IMR-90 (cell line): ENCODE data around the gene MEGF9. TPM values are rescaled to one million over a fixed set of nuclear protein-coding genes. Genes with fewer than 3 reads are reported as not detected.

Experiments
- ATAC-seq: fragments of 200-7000 bp; cut with Tn5 transposase; 2 replicates; pipeline ENCODE4 v1.9.1; 2020; ENCODE audit warnings: low read depth, mild to moderate bottlenecking, moderate library complexity
- BruUV-seq: library from RNA; stranded (reverse); fragments of 400-500 nt; replicated peaks from 2 replicates; lab custom pipeline; 2021; lab: Mats Ljungman, UMichigan
- CTCF ChIA-PET: fragments of 300-600 bp; formaldehyde crosslinking; extraction: SDS; loops from one replicate; lab custom pipeline; 2021; ENCODE audit warnings: antibody characterized with exemption; lab: Yijun Ruan, JAX
- POLR2A ChIA-PET: fragments of 300-600 bp; sonication (Branson Sonifier 250); formaldehyde crosslinking; loops from one replicate; lab custom pipeline; 2022; ENCODE audit warnings: antibody characterized with exemption; ENCODE audit not compliant: unreplicated experiment; lab: Charles Lee
- DNase-seq: peaks from one replicate; pipeline ENCODE4 v3.0.0; 2013
- H2AFZ ChIP-seq: replicated peaks from 2 replicates; pipeline ENCODE3; 2013; ENCODE audit warnings: low read length, mild to moderate bottlenecking; ENCODE audit not compliant: poor library complexity
- H2AK5ac ChIP-seq: 2 replicates; pipeline ENCODE4 v1.6.1; 2013; ENCODE audit warnings: low read depth, low read length, inconsistent platforms
- H2AK9ac ChIP-seq: replicated peaks from 2 replicates; pipeline ENCODE3; 2013; ENCODE audit warnings: mild to moderate bottlenecking, low read depth, low read length, moderate library complexity; ENCODE audit not compliant: poor library complexity
- H2BK120ac ChIP-seq: 2 replicates; pipeline ENCODE4 v1.6.1; 2013; ENCODE audit warnings: low read depth, low read length, inconsistent platforms
- H2BK15ac ChIP-seq: 3 replicates; pipeline ENCODE4 v1.6.1; 2013; ENCODE audit warnings: low read depth, low read length, inconsistent platforms
- H2BK20ac ChIP-seq: 2 replicates; pipeline ENCODE4 v1.6.1; 2013; ENCODE audit warnings: low read depth, mild to moderate bottlenecking, inconsistent platforms, low read length, moderate library complexity
- H2BK5ac ChIP-seq: 2 replicates; pipeline ENCODE4 v1.6.1; 2013; ENCODE audit warnings: mild to moderate bottlenecking, low read depth, low read length, inconsistent platforms; ENCODE audit not compliant: poor library complexity, severe bottlenecking
- H3K14ac ChIP-seq: replicated peaks from 2 replicates; pipeline ENCODE4 v1.6.1; 2013; ENCODE audit warnings: low read depth, low read length, inconsistent platforms
- H3K18ac ChIP-seq: 2 replicates; pipeline ENCODE4 v1.6.1; 2013; ENCODE audit warnings: low read depth, low read length, control low read depth
- H3K23ac ChIP-seq: 2 replicates; pipeline ENCODE4 v1.6.1; 2013; ENCODE audit warnings: low read depth, low read length, inconsistent platforms
- H3K27ac ChIP-seq: 2 replicates; pipeline ENCODE4 v1.5.1; 2013; ENCODE audit warnings: mild to moderate bottlenecking, control low read depth, low read length; ENCODE audit not compliant: insufficient read depth
- H3K27me3 ChIP-seq: 2 replicates; pipeline ENCODE4 v1.6.1; 2013; ENCODE audit warnings: low read length; ENCODE audit not compliant: control insufficient read depth, insufficient read depth
- H3K36me3 ChIP-seq: 2 replicates; pipeline ENCODE4 v1.6.1; 2013; ENCODE audit warnings: low read length, mixed read lengths; ENCODE audit not compliant: control insufficient read depth, insufficient read depth
- H3K4ac ChIP-seq: 2 replicates; pipeline ENCODE4 v1.6.1; 2013; ENCODE audit warnings: low read depth, low read length, inconsistent platforms
- H3K4me1 ChIP-seq: 2 replicates; pipeline ENCODE4 v1.6.1; 2013; ENCODE audit warnings: low read length, mixed read lengths; ENCODE audit not compliant: control insufficient read depth, insufficient read depth
- H3K4me2 ChIP-seq: 2 replicates; pipeline ENCODE4 v1.6.1; 2013; ENCODE audit warnings: low read depth, mild to moderate bottlenecking, control low read depth, low read length, moderate library complexity
- H3K4me3 ChIP-seq: 2 replicates; pipeline ENCODE4 v1.5.1; 2013; ENCODE audit warnings: low read depth, mild to moderate bottlenecking, control low read depth, low read length, moderate library complexity; ENCODE audit not compliant: insufficient read depth
- H3K56ac ChIP-seq: 2 replicates; pipeline ENCODE4 v1.6.1; 2013; ENCODE audit warnings: low read length, inconsistent platforms; ENCODE audit not compliant: insufficient read depth; ENCODE audit errors: extremely low read depth
- H3K79me1 ChIP-seq, 2 experiments: 2 replicates each; pipeline ENCODE4 v1.6.1; 2013; ENCODE audit warnings: low read length in 2 of 2, inconsistent platforms in 1 of 2, low read depth in 1 of 2
- H3K9ac ChIP-seq: 2 replicates; pipeline ENCODE4 v1.6.1; 2013; ENCODE audit warnings: low read depth, low read length, control low read depth
- H3K9me1 ChIP-seq: 2 replicates; pipeline ENCODE4 v1.6.1; 2013; ENCODE audit warnings: low read length, inconsistent platforms; ENCODE audit not compliant: insufficient read depth
- H3K9me3 ChIP-seq: 2 replicates; pipeline ENCODE4 v1.6.1; 2013; ENCODE audit warnings: low read length; ENCODE audit not compliant: control insufficient read depth, insufficient read depth
- H4K20me1 ChIP-seq: 2 replicates; pipeline ENCODE4 v1.6.1; 2013; ENCODE audit warnings: low read length, inconsistent platforms; ENCODE audit not compliant: insufficient read depth
- H4K5ac ChIP-seq: 2 replicates; pipeline ENCODE4 v1.6.1; 2013; ENCODE audit warnings: mild to moderate bottlenecking, low read depth, low read length, control low read depth
- H4K8ac ChIP-seq, 2 experiments: 2 replicates each; pipeline ENCODE4 v1.6.1; 2013; ENCODE audit warnings: low read depth in 2 of 2, low read length in 2 of 2, control low read depth in 1 of 2, inconsistent platforms in 1 of 2
- H4K91ac ChIP-seq: 2 replicates; pipeline ENCODE4 v1.6.1; 2013; ENCODE audit warnings: low read depth, low read length, inconsistent platforms; ENCODE audit not compliant: insufficient read depth
- BHLHE40 ChIP-seq: fragments of 150-350 bp; IDR thresholded peaks from 2 replicates; pipeline ENCODE4 v1.6.1; 2016; ENCODE audit warnings: mild to moderate bottlenecking, low read depth, low read length
- CEBPB ChIP-seq: IDR thresholded peaks from 2 replicates; pipeline ENCODE4 v1.6.1; 2012; ENCODE audit warnings: low read depth, low read length, improper control_type of control experiment
- CHD1 ChIP-seq: IDR thresholded peaks from 2 replicates; pipeline ENCODE4 v1.6.1; 2012; ENCODE audit warnings: low read depth, low read length, improper control_type of control experiment
- CTCF ChIP-seq: conservative IDR thresholded peaks from 2 replicates; pipeline ENCODE4 v1.5.1; 2012; ENCODE audit warnings: mild to moderate bottlenecking, low read depth, low read length, improper control_type of control experiment
- ELK1 ChIP-seq: fragments of 150-350 bp; IDR thresholded peaks from 2 replicates; pipeline ENCODE4 v1.6.1; 2016; ENCODE audit warnings: low read depth, mild to moderate bottlenecking, low read length, moderate library complexity, borderline replicate concordance
- FOS ChIP-seq: fragments of 150-350 bp; IDR thresholded peaks from 2 replicates; pipeline ENCODE4 v1.6.1; 2016; ENCODE audit warnings: low read depth, low read length
- MAFK ChIP-seq: IDR thresholded peaks from 2 replicates; pipeline ENCODE4 v1.6.1; 2012; ENCODE audit warnings: low read depth, low read length, improper control_type of control experiment
- MAZ ChIP-seq: IDR thresholded peaks from 2 replicates; pipeline ENCODE4 v1.6.1; 2012; ENCODE audit warnings: low read depth, mild to moderate bottlenecking, low read length, improper control_type of control experiment, moderate library complexity, borderline replicate concordance
- MXI1 ChIP-seq: IDR thresholded peaks from 2 replicates; pipeline ENCODE4 v1.6.1; 2012; ENCODE audit warnings: low read depth, mild to moderate bottlenecking, low read length, moderate library complexity, borderline replicate concordance
- NFE2L2 ChIP-seq: fragments of 150-350 bp; IDR thresholded peaks from 2 replicates; pipeline ENCODE4 v1.6.1; 2016; ENCODE audit warnings: low read depth, mild to moderate bottlenecking, low read length
- POLR2A ChIP-seq: IDR thresholded peaks from 2 replicates; pipeline ENCODE4 v1.6.1; 2012; ENCODE audit warnings: mild to moderate bottlenecking, low read depth, low read length
- RAD21 ChIP-seq: IDR thresholded peaks from 2 replicates; pipeline ENCODE4 v1.6.1; 2012; ENCODE audit warnings: low read length, improper control_type of control experiment
- RFX5 ChIP-seq: IDR thresholded peaks from 2 replicates; pipeline ENCODE4 v1.8.0; 2012; ENCODE audit warnings: low read depth, mild to moderate bottlenecking, low read length, moderate library complexity
- SMC3 ChIP-seq: fragments of 150-350 bp; IDR thresholded peaks from 2 replicates; pipeline ENCODE4 v1.6.1; 2016; ENCODE audit warnings: low read depth, mild to moderate bottlenecking, antibody characterized with exemption, low read length, moderate library complexity
- USF2 ChIP-seq: fragments of 150-350 bp; IDR thresholded peaks from 2 replicates; pipeline ENCODE4 v1.6.1; 2017; ENCODE audit warnings: mild to moderate bottlenecking, antibody characterized with exemption, low read length, low read depth
- WGBS, 2 experiments: methylation state at CpG; one replicate each; pipeline versions ENCODE4 v1.1.5 to v1.1.7; 2013; ENCODE audit warnings: missing lambda C conversion rate in 2 of 2; ENCODE audit not compliant: insufficient read length in 1 of 2; ENCODE audit errors: extremely low coverage in 2 of 2; 5-methylcytosine and 5-hydroxymethylcytosine counted together
- dilution Hi-C: fragments of 300-500 bp; cut with HindIII; formaldehyde crosslinking; loops from one replicate; pipeline ENCODE4 v1.14.3; 2018; ENCODE audit warnings: low sequenced_read_pairs; ENCODE audit not compliant: unreplicated experiment
- in situ Hi-C: fragments of 300-500 bp; cut with MboI; formaldehyde crosslinking; loops from 3 replicates; pipeline ENCODE4 v1.14.3; 2019; ENCODE audit warnings: low sequenced_read_pairs, inconsistent platforms, mixed read lengths
- intact Hi-C: fragments of 100-400 bp; cut with micrococcal nuclease; formaldehyde crosslinking; loops from 2 replicates; pipeline ENCODE4 v1.10.0; 2022
- polyA plus RNA-seq, 3 experiments: library from polyadenylated mRNA; depleted of rRNA; stranded (reverse); fragments of >200 nt; gene quantifications; 2 replicates each; pipeline ENCODE4 v1.2.3, GENCODE V29; 2012; ENCODE audit warnings: low replicate concordance in 1 of 3
- total RNA-seq: library from RNA; depleted of rRNA; stranded (reverse); fragments of >200 nt; gene quantifications from 2 replicates; pipeline ENCODE4 v1.2.3, GENCODE V29; 2012

The MEGF9 gene
- total and polyA plus RNA-seq, 2 of the 4 experiments (the other 2 are of a cell fraction): 3.4 TPM

GRCh38 chr9:120628207-120628924, 85.9 kb downstream of the MEGF9 start:
- H3K4me2 ChIP-seq: no peak overlapping the region
- in situ Hi-C loops (no loop called here), dilution Hi-C loops (no loop called here), intact Hi-C loops (loop anchor here (2.0 to 10.0 kb wide), 3 partner anchors 14 to 206 kb away; no protein-coding TSS in a partner anchor)
- H4K5ac ChIP-seq: no peak overlapping the region
- no peak overlapping the region for H2BK15ac ChIP-seq
- no peak for DNase-seq
- no peak overlapping the region for H2AK5ac ChIP-seq
- H3K4ac ChIP-seq: no peak overlapping the region
- no peak overlapping the region for H3K9ac ChIP-seq
- H3K9me3 ChIP-seq: no peaks in the 10 kb centered on the region
- H3K36me3 ChIP-seq: no peaks in the 10 kb centered on the region
- no peak overlapping the region for H4K91ac ChIP-seq
- H2BK20ac ChIP-seq: no peak overlapping the region
- no peak overlapping the region for H2AK9ac ChIP-seq
- no peak overlapping the region for H3K18ac ChIP-seq
- WGBS, 2 experiments: no CpG with 5 or more reads among the region's 4 CpGs
- POLR2A ChIA-PET: interaction anchor here (0.7 kb wide), 1 partner anchor 87 kb away, joined by 5 read pairs; no protein-coding TSS in a partner anchor
- no peak overlapping the region for H2AFZ ChIP-seq
- no peak overlapping the region for H3K14ac ChIP-seq
- H3K56ac ChIP-seq: no peak overlapping the region
- no peak overlapping the region for H2BK5ac ChIP-seq
- H3K9me1 ChIP-seq: peaks cover 6% of the 10 kb centered on the region; the same call in 1 of the 2 replicates
- peaks cover 0 to 14% of the 10 kb centered on the region in 2 experiments; a peak in 2 of 4 replicates for H3K79me1 ChIP-seq
- no peak overlapping the region for H3K27ac ChIP-seq
- BruUV-seq: no TSS peak
- no peak overlapping the region for H4K8ac ChIP-seq
- no peak overlapping the region for H3K23ac ChIP-seq
- no peak for ATAC-seq
- CTCF ChIA-PET: no interaction called here
- no peak overlapping the region for H3K4me3 ChIP-seq
- H4K20me1 ChIP-seq: peaks cover 4% of the 10 kb centered on the region; the same call in 1 of the 2 replicates
- H2BK120ac ChIP-seq: no peak overlapping the region
- H3K27me3 ChIP-seq: no peaks in the 10 kb centered on the region
- no peaks in the 10 kb centered on the region; the same call in 1 of the 2 replicates for H3K4me1 ChIP-seq
- TF ChIP-seq POLR2A (no peak), MAFK (no peak), USF2 (no peak), SMC3 (no peak), CEBPB (no peak), MAZ (no peak), CHD1 (no peak), ELK1 (no peak), NFE2L2 (no peak), FOS (no peak), BHLHE40 (no peak), RAD21 (no peak), RFX5 (no peak), CTCF (no peak), MXI1 (no peak)
